Measurements from ENCODE around the gene STIM1.

DNA sequence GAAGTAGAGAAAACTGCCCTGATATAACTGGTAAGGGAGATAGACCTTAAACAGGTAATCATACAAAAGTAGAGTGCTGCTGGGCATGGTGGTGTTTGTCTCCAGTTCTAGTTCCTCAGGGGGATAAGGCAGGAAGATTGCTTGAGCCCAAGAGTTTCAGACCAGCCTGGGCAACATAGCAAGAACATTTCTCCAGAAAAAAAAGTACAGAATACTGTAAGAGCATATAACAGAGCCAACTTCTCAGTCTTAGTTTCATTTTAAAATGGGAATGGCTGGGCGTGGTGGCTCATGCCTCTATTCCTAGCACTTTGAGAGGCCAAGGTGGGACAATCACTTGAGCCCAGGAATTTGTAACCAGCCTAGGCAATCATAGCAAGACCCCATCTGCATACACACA is 10.2 kb upstream of the STIM1 start:
- TF ChIP-seq, protein P1, sequence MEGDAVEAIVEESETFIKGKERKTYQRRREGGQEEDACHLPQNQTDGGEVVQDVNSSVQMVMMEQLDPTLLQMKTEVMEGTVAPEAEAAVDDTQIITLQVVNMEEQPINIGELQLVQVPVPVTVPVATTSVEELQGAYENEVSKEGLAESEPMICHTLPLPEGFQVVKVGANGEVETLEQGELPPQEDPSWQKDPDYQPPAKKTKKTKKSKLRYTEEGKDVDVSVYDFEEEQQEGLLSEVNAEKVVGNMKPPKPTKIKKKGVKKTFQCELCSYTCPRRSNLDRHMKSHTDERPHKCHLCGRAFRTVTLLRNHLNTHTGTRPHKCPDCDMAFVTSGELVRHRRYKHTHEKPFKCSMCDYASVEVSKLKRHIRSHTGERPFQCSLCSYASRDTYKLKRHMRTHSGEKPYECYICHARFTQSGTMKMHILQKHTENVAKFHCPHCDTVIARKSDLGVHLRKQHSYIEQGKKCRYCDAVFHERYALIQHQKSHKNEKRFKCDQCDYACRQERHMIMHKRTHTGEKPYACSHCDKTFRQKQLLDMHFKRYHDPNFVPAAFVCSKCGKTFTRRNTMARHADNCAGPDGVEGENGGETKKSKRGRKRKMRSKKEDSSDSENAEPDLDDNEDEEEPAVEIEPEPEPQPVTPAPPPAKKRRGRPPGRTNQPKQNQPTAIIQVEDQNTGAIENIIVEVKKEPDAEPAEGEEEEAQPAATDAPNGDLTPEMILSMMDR (IDR thresholded peaks at IDR 0.05; ENCODE audit: borderline replicate concordance, extremely low read depth, low read length, poor library complexity, severe bottlenecking) = no peak
- TF ChIP-seq EZH2 (IDR thresholded peaks at IDR 0.05; ENCODE audit: borderline replicate concordance, low read depth, low read length, severe bottlenecking) = no peak

Data from DND-41 (cell line).